Activated CD8-positive, alpha-beta memory T cell treated with anti-CD3 and anti-CD28 coated beads, Interleukin-2, amount 10 ng/mL, durations not matched to agents 7 days and 5 days (primary cell): Measurements from ENCODE around the gene CD55. TPM values are rescaled to one million over a fixed set of nuclear protein-coding genes. Genes with fewer than 3 reads are reported as not detected.
A peak's percentile ranks its signal among the peaks of the same experiment; 100 is the strongest.

Experiments
- ATAC-seq: fragments of 150-1000 bp; cut with Tn5 transposase; one replicate; pipeline ENCODE4 v1.10.0; 2021; ENCODE audit warnings: moderate library complexity
- CTCF ChIA-PET: fragments of 350-600 bp; sonication (Branson Sonifier 250); formaldehyde crosslinking; loops from one replicate; lab custom pipeline; 2021; ENCODE audit warnings: antibody characterized with exemption; lab: Charles Lee
- DNase-seq: peaks from one replicate; pipeline ENCODE4 v3.0.0-alpha.2; 2020
- H3K27ac Mint-ChIP-seq: one replicate; pipeline ENCODE4 v1.8.0; 2021; ENCODE audit warnings: mild to moderate bottlenecking, mixed read lengths
- H3K27me3 Mint-ChIP-seq: one replicate; pipeline ENCODE4 v1.8.0; 2021; ENCODE audit warnings: mixed read lengths
- H3K36me3 Mint-ChIP-seq: one replicate; pipeline ENCODE4 v1.8.0; 2021; ENCODE audit warnings: mild to moderate bottlenecking, mixed read lengths
- H3K4me1 Mint-ChIP-seq: one replicate; pipeline ENCODE4 v1.8.0; 2021; ENCODE audit warnings: mixed read lengths
- H3K4me3 Mint-ChIP-seq: one replicate; pipeline ENCODE4 v1.8.0; 2021; ENCODE audit warnings: mild to moderate bottlenecking, moderate library complexity, mixed read lengths
- H3K9me3 Mint-ChIP-seq: one replicate; pipeline ENCODE4 v1.8.0; 2022; ENCODE audit warnings: low read depth, mixed read lengths
- total RNA-seq, 2 experiments: library from RNA; stranded (reverse); gene quantifications; one replicate each; pipeline ENCODE4 v1.2.3, GENCODE V29; 2021

The CD55 gene, protein sequence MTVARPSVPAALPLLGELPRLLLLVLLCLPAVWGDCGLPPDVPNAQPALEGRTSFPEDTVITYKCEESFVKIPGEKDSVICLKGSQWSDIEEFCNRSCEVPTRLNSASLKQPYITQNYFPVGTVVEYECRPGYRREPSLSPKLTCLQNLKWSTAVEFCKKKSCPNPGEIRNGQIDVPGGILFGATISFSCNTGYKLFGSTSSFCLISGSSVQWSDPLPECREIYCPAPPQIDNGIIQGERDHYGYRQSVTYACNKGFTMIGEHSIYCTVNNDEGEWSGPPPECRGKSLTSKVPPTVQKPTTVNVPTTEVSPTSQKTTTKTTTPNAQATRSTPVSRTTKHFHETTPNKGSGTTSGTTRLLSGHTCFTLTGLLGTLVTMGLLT
- total RNA-seq = 10 to 100 TPM; 64.9 to 96.9 TPM

GRCh38 chr1:207321079-207321789, at the start of gene CD55:
Gene CD55, plus strand, starts transcription at chr1:207321678. Its CDS starts 88 bp downstream, at chr1:207321766.
- peak; percentile 100 for DNase-seq
- Mint-ChIP-seq H3K4me3 (peak within 1 kb of the TSS; percentile 88), H3K36me3 (peaks cover 33% of the 10 kb centered on the region), H3K4me1 (peaks cover 31% of the 10 kb centered on the region), H3K27ac (peak within 1 kb of the TSS; percentile 98), H3K9me3 (no peaks in the 10 kb centered on the region), H3K27me3 (peaks cover 3% of the 10 kb centered on the region)
- CTCF ChIA-PET = interaction anchor here (0.9 to 4.7 kb wide), 11 partner anchors 9 to 595 kb away, joined by 3 to 32 read pairs (median 4); partner anchors contain the start of gene C4BPB
- peak; percentile 93 for ATAC-seq

DNA sequence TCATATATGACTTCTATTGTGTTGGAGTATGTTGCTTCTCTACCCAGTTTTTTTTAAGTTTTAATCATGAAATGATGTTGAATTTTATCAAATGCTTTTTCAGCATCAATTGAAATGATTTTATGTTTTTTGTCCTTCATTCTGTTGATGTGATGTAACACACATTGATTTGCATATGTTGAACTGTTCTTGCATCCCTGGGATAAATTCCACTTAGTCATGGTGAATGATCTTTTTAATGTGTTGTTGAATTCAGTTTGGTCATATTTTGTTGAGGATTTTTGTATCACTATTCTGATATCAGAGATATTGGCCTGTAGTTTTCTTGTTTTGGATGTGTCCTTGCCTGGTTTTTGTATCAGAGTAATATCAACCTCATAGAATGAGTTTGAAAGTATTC, 46.6 kb upstream of the CD55 start:
- Mint-ChIP-seq H3K27ac (no peak overlapping the region), H3K4me1 (peaks cover 7% of the 10 kb centered on the region), H3K4me3 (no peak overlapping the region), H3K36me3 (peaks cover 5% of the 10 kb centered on the region), H3K27me3 (no peaks in the 10 kb centered on the region), H3K9me3 (no peaks in the 10 kb centered on the region)
- CTCF ChIA-PET = no interaction called here
- DNase-seq (no peak), ATAC-seq (no peak)

GRCh38 chr1:207276465-207276864, 45.0 kb upstream of the CD55 start:
- no peaks in the 10 kb centered on the region for H3K9me3 Mint-ChIP-seq
- DNase-seq = no peak
- H3K27me3 Mint-ChIP-seq = no peaks in the 10 kb centered on the region
- no peak overlapping the region for H3K4me3 Mint-ChIP-seq
- CTCF ChIA-PET = no interaction called here
- peaks cover 11% of the 10 kb centered on the region for H3K4me1 Mint-ChIP-seq
- ATAC-seq = no peak
- H3K27ac Mint-ChIP-seq = no peak overlapping the region
- H3K36me3 Mint-ChIP-seq = peaks cover 5% of the 10 kb centered on the region

GRCh38 chr1:207277241-207277640, 44.2 kb upstream of the CD55 start:
- CTCF ChIA-PET = no interaction called here
- Mint-ChIP-seq H3K36me3 (peaks cover 5% of the 10 kb centered on the region), H3K9me3 (no peaks in the 10 kb centered on the region), H3K27me3 (no peaks in the 10 kb centered on the region), H3K27ac (no peak overlapping the region), H3K4me1 (peaks cover 18% of the 10 kb centered on the region), H3K4me3 (no peak overlapping the region)
- ATAC-seq (no peak), DNase-seq (no peak)

GRCh38 chr1:207279652-207280051, 41.8 kb upstream of the CD55 start:
- DNase-seq (no peak), ATAC-seq (no peak)
- Mint-ChIP-seq H3K27ac (no peak overlapping the region), H3K36me3 (peaks cover 5% of the 10 kb centered on the region), H3K4me3 (no peak overlapping the region), H3K4me1 (peaks cover 30% of the 10 kb centered on the region), H3K27me3 (no peaks in the 10 kb centered on the region), H3K9me3 (no peaks in the 10 kb centered on the region)
- CTCF ChIA-PET = interaction anchor here (0.8 to 1.1 kb wide), 2 partner anchors 10 to 13 kb away, joined by 3 read pairs; no protein-coding TSS in a partner anchor

GRCh38 chr1:207280706-207281105, 40.8 kb upstream of the CD55 start:
- Mint-ChIP-seq H3K27ac (no peak overlapping the region), H3K27me3 (no peaks in the 10 kb centered on the region)

DNA sequence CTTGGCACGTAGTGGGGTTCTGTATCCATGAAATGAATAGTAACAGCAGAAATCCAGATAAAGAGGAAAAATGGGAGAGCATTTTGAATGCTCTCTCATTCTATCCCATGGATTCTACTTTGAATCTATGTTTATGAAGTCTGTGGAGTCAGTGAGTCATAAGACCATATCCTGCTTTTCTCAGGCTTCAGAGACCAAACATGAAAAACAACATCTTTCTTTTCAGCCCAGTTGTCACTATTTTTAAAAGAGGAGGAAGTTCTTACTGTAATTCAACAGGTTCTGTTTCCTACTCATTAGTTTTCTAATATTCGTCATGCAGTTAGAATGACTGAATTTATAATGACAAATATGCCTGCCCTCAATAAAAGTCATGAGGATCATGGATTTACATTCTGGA, 39.4 kb upstream of the CD55 start:
- no peak overlapping the region for H3K4me3 Mint-ChIP-seq
- CTCF ChIA-PET = no interaction called here

More at GRCh38 chr1:207280706-207281105, 40.8 kb upstream of the CD55 start:
- ATAC-seq (no peak), DNase-seq (no peak)
- H3K4me3 Mint-ChIP-seq = no peak overlapping the region
- CTCF ChIA-PET = interaction anchor here (1.1 kb wide), 1 partner anchor 9 kb away, joined by 3 read pairs; no protein-coding TSS in a partner anchor
- no peaks in the 10 kb centered on the region for H3K9me3 Mint-ChIP-seq
- H3K36me3 Mint-ChIP-seq = peaks cover 3% of the 10 kb centered on the region
- peaks cover 30% of the 10 kb centered on the region for H3K4me1 Mint-ChIP-seq

DNA sequence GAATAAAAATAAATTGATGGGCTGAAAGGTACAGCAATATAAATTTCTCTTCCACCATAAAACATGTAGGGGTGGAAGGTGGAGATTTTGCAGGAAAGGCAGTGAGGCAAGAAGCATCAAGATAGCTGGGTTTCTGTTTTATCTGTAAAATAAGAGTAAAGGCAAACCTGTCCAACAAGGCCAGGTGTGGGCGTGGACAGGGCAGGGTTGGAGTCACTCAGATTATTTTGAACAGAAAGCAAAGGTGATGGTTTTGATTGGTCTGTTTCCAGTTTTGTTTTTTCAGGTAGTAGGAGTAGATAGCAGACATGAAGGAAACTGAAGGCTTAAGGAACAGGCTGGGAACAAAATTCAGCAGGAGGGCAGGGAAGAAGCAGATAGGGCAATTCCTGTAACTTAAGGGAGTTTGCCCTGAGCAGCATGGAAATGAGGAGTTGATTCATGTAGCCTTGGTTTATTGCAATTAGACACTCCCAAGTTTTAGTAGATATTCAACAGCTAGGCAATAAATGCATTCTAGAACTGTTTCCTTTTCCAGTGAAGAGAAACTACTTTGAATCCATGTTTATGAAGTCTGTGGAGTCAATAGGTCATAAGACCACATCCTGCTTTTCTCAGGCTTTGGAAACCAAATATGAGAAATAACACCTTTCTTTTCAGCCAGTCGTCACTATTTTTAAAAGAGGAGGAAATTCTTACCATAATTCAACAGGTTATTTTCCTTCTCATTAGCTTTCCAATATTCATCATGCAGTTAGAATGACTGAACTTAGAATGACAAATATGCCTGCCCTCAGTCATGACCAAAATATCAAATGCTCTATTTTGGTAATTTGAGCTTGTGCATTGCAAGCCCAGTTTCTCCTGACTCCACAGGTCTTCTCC, 38.7 kb upstream of the CD55 start:
- Mint-ChIP-seq H3K36me3 (no peaks in the 10 kb centered on the region), H3K27me3 (peaks cover 5% of the 10 kb centered on the region), H3K4me3 (no peak overlapping the region), H3K27ac (no peak overlapping the region), H3K4me1 (peaks cover 24% of the 10 kb centered on the region), H3K9me3 (no peaks in the 10 kb centered on the region)
- no peak for DNase-seq
- no peak for ATAC-seq
- CTCF ChIA-PET = interaction anchor here (1.0 kb wide), 1 partner anchor 16 kb away, joined by 3 read pairs; no protein-coding TSS in a partner anchor

More for the DNA sequence above, 39.4 kb upstream of the CD55 start:
- DNase-seq (no peak), ATAC-seq (no peak)
- peaks cover 26% of the 10 kb centered on the region for H3K4me1 Mint-ChIP-seq
- H3K36me3 Mint-ChIP-seq = no peaks in the 10 kb centered on the region
- H3K27me3 Mint-ChIP-seq = peaks cover 2% of the 10 kb centered on the region
- no peaks in the 10 kb centered on the region for H3K9me3 Mint-ChIP-seq
- no peak overlapping the region for H3K27ac Mint-ChIP-seq

- ATAC-seq = no peak
- DNase-seq = no peak
- H3K9me3 Mint-ChIP-seq = no peaks in the 10 kb centered on the region
- H3K27me3 Mint-ChIP-seq = peaks cover 5% of the 10 kb centered on the region
- CTCF ChIA-PET = interaction anchor here (1.0 kb wide), 1 partner anchor 15 kb away, joined by 3 read pairs; no protein-coding TSS in a partner anchor
- H3K4me3 Mint-ChIP-seq = no peak overlapping the region
- no peaks in the 10 kb centered on the region for H3K36me3 Mint-ChIP-seq
- H3K27ac Mint-ChIP-seq = no peak overlapping the region
- H3K4me1 Mint-ChIP-seq = peaks cover 24% of the 10 kb centered on the region
These were observed 38.1 kb upstream of the CD55 start for GRCh38 chr1:207283421-207283820.

- ATAC-seq (no peak), DNase-seq (no peak)
- CTCF ChIA-PET = no interaction called here
- Mint-ChIP-seq H3K4me1 (peaks cover 24% of the 10 kb centered on the region), H3K27ac (no peak overlapping the region), H3K4me3 (no peak overlapping the region), H3K36me3 (no peaks in the 10 kb centered on the region), H3K9me3 (no peaks in the 10 kb centered on the region), H3K27me3 (peaks cover 5% of the 10 kb centered on the region)
These were observed 37.1 kb upstream of the CD55 start for GRCh38 chr1:207284209-207284897.

- peaks cover 14% of the 10 kb centered on the region for H3K4me1 Mint-ChIP-seq
- H3K4me3 Mint-ChIP-seq = no peak overlapping the region
- peaks cover 5% of the 10 kb centered on the region for H3K27me3 Mint-ChIP-seq
- ATAC-seq (no peak), DNase-seq (no peak)
- peaks cover 5% of the 10 kb centered on the region for H3K9me3 Mint-ChIP-seq
- CTCF ChIA-PET = interaction anchor here (2.1 kb wide), 1 partner anchor 118 kb away, joined by 4 read pairs; no protein-coding TSS in a partner anchor
- no peak overlapping the region for H3K27ac Mint-ChIP-seq
- peaks cover 4% of the 10 kb centered on the region for H3K36me3 Mint-ChIP-seq
These were observed 34.6 kb upstream of the CD55 start for GRCh38 chr1:207286786-207287468.

DNA sequence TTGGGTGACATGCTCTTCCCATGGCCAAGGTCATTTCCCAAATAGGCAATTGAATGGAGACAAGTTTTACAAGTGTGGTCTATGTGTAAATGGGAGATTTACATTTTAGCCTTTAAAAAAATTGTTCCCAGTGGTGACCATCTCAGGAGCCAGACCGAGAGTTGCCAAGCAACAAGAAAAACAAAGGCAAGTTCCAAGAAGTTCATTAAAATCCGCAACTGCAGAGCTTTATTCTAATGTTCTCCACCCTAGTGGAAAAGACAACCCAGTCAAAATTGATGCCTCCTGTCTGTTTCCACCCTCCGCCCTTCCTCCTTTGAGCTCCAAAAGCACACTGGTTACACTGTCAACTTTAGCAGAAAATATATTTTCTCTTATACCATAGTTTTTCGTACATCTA, 33.2 kb upstream of the CD55 start:
- H3K27me3 Mint-ChIP-seq = peaks cover 5% of the 10 kb centered on the region
- no peak overlapping the region for H3K27ac Mint-ChIP-seq
- H3K4me3 Mint-ChIP-seq = no peak overlapping the region
- ATAC-seq (no peak), DNase-seq (no peak)
- CTCF ChIA-PET = interaction anchor here (2.1 kb wide), 1 partner anchor 116 kb away, joined by 4 read pairs; no protein-coding TSS in a partner anchor
- H3K4me1 Mint-ChIP-seq = peaks cover 2% of the 10 kb centered on the region
- H3K9me3 Mint-ChIP-seq = peaks cover 8% of the 10 kb centered on the region
- peaks cover 7% of the 10 kb centered on the region for H3K36me3 Mint-ChIP-seq
